Neural cell (in vitro differentiated cells): ENCODE results near the gene MYO3B. TPM values are rescaled to one million over a fixed set of nuclear protein-coding genes. Genes with fewer than 3 reads are reported as not detected.

Experiments
- H2AFZ ChIP-seq: fragments of 200-600, 300-800 bp; sonication (generic), shearing (Covaris generic); 2 replicates; pipeline ENCODE4 v1.6.0; 2014; ENCODE audit warnings: low read depth, mild to moderate bottlenecking, antibody characterized with exemption, low read length, moderate library complexity
- H3F3A ChIP-seq: fragments of 200-600 bp; shearing (Covaris generic); 2 replicates; pipeline ENCODE4 v1.6.1; 2016; ENCODE audit warnings: mild to moderate bottlenecking, moderate library complexity, mixed read lengths, antibody characterized with exemption, low read length; ENCODE audit not compliant: insufficient read depth, poor library complexity, severe bottlenecking
- H3K27ac ChIP-seq: fragments of 200-600, 300-800 bp; sonication (generic), shearing (Covaris generic); 2 replicates; pipeline ENCODE4 v1.5.1; 2014; ENCODE audit warnings: mild to moderate bottlenecking, low read length, moderate library complexity
- H3K27me3 ChIP-seq: fragments of 300-800, 200-600 bp; sonication (generic), shearing (Covaris generic); 2 replicates; pipeline ENCODE4 v1.6.0; 2014; ENCODE audit warnings: mild to moderate bottlenecking, low read depth, low read length, moderate library complexity; ENCODE audit not compliant: insufficient read depth
- H3K36me3 ChIP-seq: fragments of 300-800, 200-600 bp; sonication (generic), shearing (Covaris generic); 2 replicates; pipeline ENCODE4 v1.5.1; 2014; ENCODE audit warnings: mild to moderate bottlenecking, antibody characterized with exemption, low read length, moderate library complexity; ENCODE audit not compliant: insufficient read depth
- H3K4me2 ChIP-seq: fragments of 300-800, 200-600 bp; sonication (generic), shearing (Covaris generic); 2 replicates; pipeline ENCODE4 v1.6.0; 2014; ENCODE audit warnings: mild to moderate bottlenecking, low read length
- H3K4me3 ChIP-seq: fragments of 300-800, 200-600 bp; sonication (generic), shearing (Covaris generic); 2 replicates; pipeline ENCODE4 v1.5.1; 2014; ENCODE audit warnings: mild to moderate bottlenecking, low read length, moderate library complexity
- H3K79me2 ChIP-seq: fragments of 200-600 bp; shearing (Covaris generic); replicated peaks from 2 replicates; pipeline ENCODE4 v1.6.0; 2014; ENCODE audit warnings: mild to moderate bottlenecking, low read length, moderate library complexity; ENCODE audit not compliant: insufficient read depth
- H3K9ac ChIP-seq: fragments of 300-800, 200-600 bp; sonication (generic), shearing (Covaris generic); 2 replicates; pipeline ENCODE4 v1.6.1; 2016; ENCODE audit warnings: mild to moderate bottlenecking, low read length, mixed read lengths
- H3K9me2 ChIP-seq: fragments of 200-600 bp; shearing (Covaris generic); 2 replicates; pipeline ENCODE4 v1.6.1; 2016; ENCODE audit warnings: mild to moderate bottlenecking, low read length, mixed read lengths; ENCODE audit not compliant: insufficient read depth
- H3K9me3 ChIP-seq: fragments of 200-600, 300-800 bp; sonication (generic), shearing (Covaris generic); 2 replicates; pipeline ENCODE4 v1.6.1; 2016; ENCODE audit warnings: mild to moderate bottlenecking, mixed run types, low read length, moderate library complexity, mixed read lengths
- H4K20me1 ChIP-seq: fragments of 200-600 bp; shearing (Covaris generic); 2 replicates; pipeline ENCODE4 v1.6.1; 2016; ENCODE audit warnings: mild to moderate bottlenecking, mixed run types; ENCODE audit not compliant: insufficient read depth
- EP300 ChIP-seq: fragments of 450-650 bp; conservative IDR thresholded peaks from 2 replicates; pipeline ENCODE4 v1.6.1; 2014; ENCODE audit warnings: antibody characterized with exemption, mild to moderate bottlenecking, moderate library complexity; ENCODE audit not compliant: poor library complexity, severe bottlenecking
- EZH2 ChIP-seq: fragments of 200-600, 300-800 bp; shearing (Covaris generic), sonication (generic); IDR thresholded peaks from 2 replicates; pipeline ENCODE4 v1.6.1; 2014; ENCODE audit warnings: antibody characterized with exemption, low read length, borderline replicate concordance, mild to moderate bottlenecking; ENCODE audit not compliant: insufficient read depth, poor library complexity, severe bottlenecking
- MXI1 ChIP-seq: fragments of 450-650 bp; conservative IDR thresholded peaks from 2 replicates; pipeline ENCODE4 v1.6.1; 2014; ENCODE audit warnings: antibody characterized with exemption, mild to moderate bottlenecking; ENCODE audit not compliant: poor library complexity, severe bottlenecking
- POLR2AphosphoS5 ChIP-seq: IDR thresholded peaks from 2 replicates; pipeline ENCODE4 v1.6.1; 2012
- RAD21 ChIP-seq: fragments of 450-650 bp; conservative IDR thresholded peaks from 2 replicates; pipeline ENCODE4 v1.6.1; 2014; ENCODE audit warnings: antibody characterized with exemption, mild to moderate bottlenecking, moderate library complexity
- REST ChIP-seq: IDR thresholded peaks from 2 replicates; pipeline ENCODE4 v1.6.1; 2012; ENCODE audit warnings: borderline replicate concordance
- SMC3 ChIP-seq: fragments of 450-650 bp; conservative IDR thresholded peaks from 2 replicates; pipeline ENCODE4 v1.6.1; 2014; ENCODE audit warnings: antibody characterized with exemption, mild to moderate bottlenecking, moderate library complexity; ENCODE audit not compliant: poor library complexity
- TAF1 ChIP-seq: IDR thresholded peaks from 2 replicates; pipeline ENCODE4 v1.6.1; 2012; ENCODE audit warnings: low read depth
- polyA plus RNA-seq: library from polyadenylated mRNA; depleted of rRNA; stranded (reverse); fragments of >200 nt; gene quantifications from 2 replicates; pipeline ENCODE4 v1.2.3, GENCODE V29; 2014
- TF ChIP-seq, protein P1 (sequence below): fragments of 450-650 bp; IDR thresholded peaks from 2 replicates; pipeline ENCODE4 v1.5.1; 2014; ENCODE audit warnings: antibody characterized with exemption, mild to moderate bottlenecking, moderate library complexity; ENCODE audit not compliant: poor library complexity, severe bottlenecking

Gene MYO3B
- polyA plus RNA-seq, 1 donor from 2014 or later: 0.11 TPM

- H3K79me2 ChIP-seq: no peaks in the 10 kb centered on the region
- no peak overlapping the region for H2AFZ ChIP-seq
- H3K4me2 ChIP-seq: no peak overlapping the region
- H3K36me3 ChIP-seq: no peaks in the 10 kb centered on the region
- TF ChIP-seq POLR2AphosphoS5 (no peak), EP300 (no peak), SMC3 (no peak)
- TF ChIP-seq, protein P1, sequence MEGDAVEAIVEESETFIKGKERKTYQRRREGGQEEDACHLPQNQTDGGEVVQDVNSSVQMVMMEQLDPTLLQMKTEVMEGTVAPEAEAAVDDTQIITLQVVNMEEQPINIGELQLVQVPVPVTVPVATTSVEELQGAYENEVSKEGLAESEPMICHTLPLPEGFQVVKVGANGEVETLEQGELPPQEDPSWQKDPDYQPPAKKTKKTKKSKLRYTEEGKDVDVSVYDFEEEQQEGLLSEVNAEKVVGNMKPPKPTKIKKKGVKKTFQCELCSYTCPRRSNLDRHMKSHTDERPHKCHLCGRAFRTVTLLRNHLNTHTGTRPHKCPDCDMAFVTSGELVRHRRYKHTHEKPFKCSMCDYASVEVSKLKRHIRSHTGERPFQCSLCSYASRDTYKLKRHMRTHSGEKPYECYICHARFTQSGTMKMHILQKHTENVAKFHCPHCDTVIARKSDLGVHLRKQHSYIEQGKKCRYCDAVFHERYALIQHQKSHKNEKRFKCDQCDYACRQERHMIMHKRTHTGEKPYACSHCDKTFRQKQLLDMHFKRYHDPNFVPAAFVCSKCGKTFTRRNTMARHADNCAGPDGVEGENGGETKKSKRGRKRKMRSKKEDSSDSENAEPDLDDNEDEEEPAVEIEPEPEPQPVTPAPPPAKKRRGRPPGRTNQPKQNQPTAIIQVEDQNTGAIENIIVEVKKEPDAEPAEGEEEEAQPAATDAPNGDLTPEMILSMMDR: no peak
- H3K27ac ChIP-seq: no peak overlapping the region
- H3F3A ChIP-seq: no peaks in the 10 kb centered on the region
- H3K9ac ChIP-seq: no peak overlapping the region
- H4K20me1 ChIP-seq: no peaks in the 10 kb centered on the region
- H3K4me3 ChIP-seq: no peak overlapping the region
- H3K9me3 ChIP-seq: no peaks in the 10 kb centered on the region
- H3K9me2 ChIP-seq: no peaks in the 10 kb centered on the region
- no peaks in the 10 kb centered on the region for H3K27me3 ChIP-seq
Observed at GRCh38 chr2:170505631-170506275, 327.8 kb downstream of the MYO3B start.

DNA sequence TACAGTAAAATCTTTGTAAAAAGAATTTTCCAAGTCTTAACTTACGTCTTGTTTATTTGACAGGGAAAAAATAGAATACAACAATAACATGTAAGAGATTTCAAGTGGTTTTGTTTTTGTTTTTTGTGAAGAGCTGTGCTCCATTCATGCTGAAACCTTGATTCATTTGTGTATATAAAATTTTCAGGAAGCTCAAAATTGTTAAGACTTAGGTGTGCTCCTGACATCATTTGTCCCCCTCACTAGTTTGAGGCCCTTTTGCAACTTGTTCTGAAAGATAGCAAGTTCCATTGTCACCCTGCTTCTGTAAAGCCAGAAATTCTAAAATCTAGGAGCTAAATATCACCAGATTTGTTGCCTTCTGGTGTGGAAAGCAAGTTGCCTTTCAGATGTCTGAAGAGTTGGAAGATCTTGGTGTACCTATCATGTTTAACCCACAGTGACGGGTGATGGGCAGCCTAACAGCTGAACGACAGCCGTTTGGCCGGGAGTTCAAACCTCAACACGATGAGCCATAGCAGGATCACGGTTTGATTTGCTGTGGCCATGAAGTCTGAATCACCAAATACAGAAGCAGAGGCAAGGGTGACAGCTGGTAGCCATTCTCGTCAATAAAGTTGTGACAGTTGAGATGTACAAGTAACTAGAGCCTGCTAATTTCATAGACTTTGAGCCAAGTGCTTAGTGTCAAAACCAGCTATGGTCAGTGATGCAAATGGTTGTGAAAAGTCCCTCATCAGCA lies 331.7 kb downstream of the MYO3B start:
- Histone ChIP-seq H3K9me3 (no peaks in the 10 kb centered on the region), H3K4me2 (no peak overlapping the region), H3K9me2 (no peaks in the 10 kb centered on the region), H3K9ac (no peak overlapping the region), H4K20me1 (no peaks in the 10 kb centered on the region), H2AFZ (no peak overlapping the region), H3K27ac (no peak overlapping the region), H3K79me2 (no peaks in the 10 kb centered on the region), H3K4me3 (no peak overlapping the region), H3K36me3 (no peaks in the 10 kb centered on the region), H3K27me3 (no peaks in the 10 kb centered on the region), H3F3A (no peaks in the 10 kb centered on the region)
- TF ChIP-seq, protein P1: no peak
- no peak for TF ChIP-seq TAF1
- no peak for TF ChIP-seq SMC3
- TF ChIP-seq POLR2AphosphoS5: no peak
- TF ChIP-seq REST: no peak
- TF ChIP-seq MXI1: no peak
- no peak for TF ChIP-seq EZH2
- no peak for TF ChIP-seq EP300
- no peak for TF ChIP-seq RAD21
